Left cardiac atrium (tissue), 4 donors: ENCODE results near the gene CHRM4. TPM values are rescaled to one million over a fixed set of nuclear protein-coding genes. Genes with fewer than 3 reads are reported as not detected.
A peak's percentile ranks its signal among the peaks of the same experiment; 100 is the strongest.
"Not testable (repeated sequence)": the region's sequence is repeated elsewhere in the genome, so short reads cannot be mapped to it uniquely, and the experiment has no call there.

Source experiments
- ATAC-seq, 2 donors: fragments of 200-7000 bp; cut with Tn5 transposase; one replicate each; pipeline ENCODE4 v1.9.1; 2020; ENCODE audit warnings: mild to moderate bottlenecking in 2 of 2, moderate library complexity in 2 of 2
- DNase-seq: peaks from one replicate; pipeline ENCODE4 v3.0.0-alpha.2; 2020
- intact Hi-C, 2 donors: fragments of 100-400 bp; cut with DNase I; formaldehyde crosslinking; loops; one replicate each; pipeline versions ENCODE4 v1.14.1 to v1.15.1; 2022 to 2023
- total RNA-seq, 2 donors: library from RNA; stranded (reverse); fragmentation: NEBNext Ultra II Directional; extraction: Animal tissue kit (Norgen Biotek cat#: 25700); gene quantifications; one replicate each; pipeline ENCODE4 v1.2.1, GENCODE V29; 2021
- donor health status: DM: no; HTN: yes; CAD: no.
- donor health status: DM: no; HTN: yes; CAD: no; lungs with severe emphysema.
- donor health status: DM: yes; HTN: yes; CAD: no.
- donor health status: Dilated cardiomyopathy.

Gene CHRM4
- total RNA-seq, 2 donors from 2014 or later = 0.21 TPM; not detected in 1

- intact Hi-C loops = loop anchor here (5.0 to 10.0 kb wide), 2 partner anchors 152 to 239 kb away; no protein-coding TSS in a partner anchor
- DNase-seq (no peak), ATAC-seq (no peak)
Measured at GRCh38 chr11:46385169-46386004, 6.2 kb downstream of the CHRM4 start.

GRCh38 chr11:46383974-46384701, 7.4 kb downstream of the CHRM4 start:
- no peak for DNase-seq
- intact Hi-C loops = loop anchor here in 1 of 2 donors (10.0 kb wide), 1 partner anchor 241 kb away; no protein-coding TSS in a partner anchor
- no peak for ATAC-seq

DNA sequence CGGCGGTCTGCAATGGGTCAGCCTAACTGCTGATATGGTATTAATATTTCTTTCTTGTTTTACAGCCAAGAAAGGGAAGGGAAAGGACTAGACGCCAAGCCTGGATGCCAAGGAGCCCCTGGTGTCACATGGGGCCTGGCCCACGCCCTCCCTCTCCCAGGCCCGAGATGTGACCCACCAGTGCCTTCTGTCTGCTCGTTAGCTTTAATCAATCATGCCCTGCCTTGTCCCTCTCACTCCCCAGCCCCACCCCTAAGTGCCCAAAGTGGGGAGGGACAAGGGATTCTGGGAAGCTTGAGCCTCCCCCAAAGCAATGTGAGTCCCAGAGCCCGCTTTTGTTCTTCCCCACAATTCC, 8.2 kb downstream of the CHRM4 start:
- no peak for ATAC-seq
- intact Hi-C loops = loop anchor here in 1 of 2 donors (10.0 kb wide), 1 partner anchor 241 kb away; no protein-coding TSS in a partner anchor
- DNase-seq = no peak

- intact Hi-C loops = loop anchor here in 1 of 2 donors (10.0 kb wide), 1 partner anchor 242 kb away; no protein-coding TSS in a partner anchor
- no peak for ATAC-seq
Measured at GRCh38 chr11:46382646-46383403, 8.8 kb downstream of the CHRM4 start.

DNA sequence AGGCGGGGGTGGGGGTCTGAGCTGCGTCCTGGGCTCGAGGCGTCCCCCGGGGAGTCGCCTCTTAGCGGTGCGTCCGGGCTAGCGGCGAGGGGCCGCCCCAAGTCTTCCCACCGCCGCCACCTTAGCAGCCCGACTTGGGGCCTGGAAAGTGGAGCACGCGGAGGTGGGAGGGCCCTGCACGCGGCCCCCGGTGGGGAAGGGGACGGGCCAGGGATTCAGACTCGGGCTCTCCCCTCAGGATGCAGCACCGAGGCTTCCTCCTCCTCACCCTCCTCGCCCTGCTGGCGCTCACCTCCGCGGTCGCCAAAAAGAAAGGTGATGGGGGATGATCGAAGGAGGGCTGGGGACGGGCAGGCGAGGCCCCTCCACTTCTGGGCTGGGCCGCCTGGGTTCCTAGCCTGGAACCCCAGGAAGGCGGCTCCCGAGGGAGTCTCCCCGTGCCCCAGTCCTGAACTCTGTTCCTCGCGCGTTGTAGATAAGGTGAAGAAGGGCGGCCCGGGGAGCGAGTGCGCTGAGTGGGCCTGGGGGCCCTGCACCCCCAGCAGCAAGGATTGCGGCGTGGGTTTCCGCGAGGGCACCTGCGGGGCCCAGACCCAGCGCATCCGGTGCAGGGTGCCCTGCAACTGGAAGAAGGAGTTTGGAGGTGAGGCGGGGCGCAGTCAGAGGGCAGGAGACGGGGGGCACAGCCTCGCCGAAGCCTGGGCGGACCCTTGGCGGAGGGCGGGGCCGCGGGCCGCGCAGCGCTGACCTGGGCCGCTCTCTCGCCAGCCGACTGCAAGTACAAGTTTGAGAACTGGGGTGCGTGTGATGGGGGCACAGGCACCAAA, 9.5 kb downstream of the CHRM4 start:
- peak in 1 of 2 donors; percentile 6 for ATAC-seq
- DNase-seq = no peak
- intact Hi-C loops = loop anchor here in 1 of 2 donors (10.0 kb wide), 1 partner anchor 243 kb away; no protein-coding TSS in a partner anchor

More at GRCh38 chr11:46382646-46383403, 8.8 kb downstream of the CHRM4 start:
- no peak for DNase-seq

- intact Hi-C loops = loop anchor here in 1 of 2 donors (10.0 kb wide), 1 partner anchor 244 kb away; no protein-coding TSS in a partner anchor
- ATAC-seq (peak; percentile 12 to 29), DNase-seq (no peak)
Measured at GRCh38 chr11:46381048-46381818, 10.3 kb downstream of the CHRM4 start, which contains the start of gene MDK. Gene MDK (plus strand): TSS chr11:46381669. CDS start chr11:46382058, 389 bp downstream.

- intact Hi-C loops = loop anchor here in 1 of 2 donors (10.0 kb wide), 1 partner anchor 244 kb away; no protein-coding TSS in a partner anchor
- DNase-seq (peak; percentile 77), ATAC-seq (peak; percentile 50 to 65)
Measured at GRCh38 chr11:46380340-46381047, 11.1 kb downstream of the CHRM4 start.

- intact Hi-C loops = loop anchor here in 1 of 2 donors (10.0 kb wide), 1 partner anchor 245 kb away; no protein-coding TSS in a partner anchor
- DNase-seq = not testable (repeated sequence)
- ATAC-seq = peak in 1 of 2 donors; percentile 10
Measured at GRCh38 chr11:46379482-46380293, 11.9 kb downstream of the CHRM4 start.

DNA sequence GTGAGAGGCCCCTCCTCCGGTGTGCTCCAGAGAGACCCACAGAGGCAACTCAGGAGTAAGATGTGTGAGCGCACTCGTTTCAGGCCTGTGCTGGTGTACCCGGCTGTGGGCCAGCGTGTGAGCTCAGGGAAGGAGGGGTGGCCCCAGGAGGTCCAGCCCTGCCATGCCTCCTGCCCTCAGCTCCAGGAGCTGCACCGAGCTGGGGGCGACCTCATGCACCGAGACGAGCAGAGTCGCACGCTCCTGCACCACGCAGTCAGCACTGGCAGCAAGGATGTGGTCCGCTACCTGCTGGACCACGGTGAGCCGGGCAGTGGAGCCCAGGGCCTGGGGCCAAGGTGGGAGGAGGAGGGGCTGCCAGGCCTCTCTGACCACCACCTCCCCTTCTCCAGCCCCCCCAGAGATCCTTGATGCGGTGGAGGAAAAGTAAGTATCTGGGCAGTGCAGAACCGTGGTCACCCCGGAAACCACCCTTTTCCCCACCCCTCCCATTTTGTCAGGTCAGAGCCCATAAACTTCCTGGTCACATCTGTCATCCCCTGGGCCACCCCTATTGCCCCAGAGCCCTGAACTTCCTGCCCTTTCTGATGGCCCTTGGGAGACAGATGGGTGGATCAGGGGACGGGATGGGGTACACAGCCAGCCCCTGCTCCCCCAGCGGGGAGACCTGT, 12.6 kb downstream of the CHRM4 start:
- intact Hi-C loops = no loop called here
- DNase-seq (no peak), ATAC-seq (no peak)

DNA sequence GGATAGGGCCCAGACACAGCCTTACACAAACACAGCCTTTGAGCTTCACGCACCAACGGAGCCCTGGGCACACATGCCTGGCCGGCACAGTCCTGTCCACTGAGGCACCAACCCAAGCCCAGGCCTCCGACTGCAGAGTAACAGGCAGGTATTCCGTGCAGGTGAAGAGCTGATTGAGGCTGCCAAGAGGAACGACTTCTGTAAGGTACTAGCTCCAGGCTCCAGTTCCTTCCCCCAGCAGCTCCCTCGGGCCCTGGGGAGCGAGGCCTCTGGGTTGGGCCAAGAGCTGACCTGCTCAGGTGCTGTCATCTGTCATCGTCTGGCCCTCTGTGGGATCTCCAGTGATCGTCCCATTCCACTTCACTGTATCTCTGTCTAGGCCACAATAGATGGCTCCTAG, 13.3 kb downstream of the CHRM4 start:
- DNase-seq (no peak), ATAC-seq (no peak)
- intact Hi-C loops = no loop called here

- intact Hi-C loops = no loop called here
- no peak for ATAC-seq
- no peak for DNase-seq
Measured at GRCh38 chr11:46377831-46378230, 13.7 kb downstream of the CHRM4 start.

DNA sequence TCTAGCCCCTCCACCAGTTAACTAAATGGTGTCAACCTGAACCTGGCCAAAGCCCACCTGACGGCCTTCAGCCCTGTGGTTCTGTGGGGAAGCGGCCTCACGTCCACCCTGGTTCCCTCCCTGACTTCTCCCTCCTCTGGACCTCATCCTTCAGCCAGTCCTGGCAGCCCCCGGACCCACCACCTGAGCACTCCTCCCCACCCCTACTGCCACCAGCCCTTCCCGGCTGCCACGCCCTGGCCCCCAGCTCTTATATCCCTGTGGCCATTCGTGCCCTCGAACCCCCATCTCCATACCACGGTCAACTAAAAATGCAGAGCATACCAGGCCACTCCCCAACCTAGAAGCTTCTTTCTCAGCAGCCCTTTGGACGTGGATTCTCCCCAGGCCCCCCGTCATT, 14.3 kb downstream of the CHRM4 start:
- ATAC-seq (no peak), DNase-seq (no peak)
- intact Hi-C loops = no loop called here

- DNase-seq = no peak
- intact Hi-C loops = no loop called here
- ATAC-seq = no peak
Measured at GRCh38 chr11:46376258-46377050, 15.1 kb downstream of the CHRM4 start.

DNA sequence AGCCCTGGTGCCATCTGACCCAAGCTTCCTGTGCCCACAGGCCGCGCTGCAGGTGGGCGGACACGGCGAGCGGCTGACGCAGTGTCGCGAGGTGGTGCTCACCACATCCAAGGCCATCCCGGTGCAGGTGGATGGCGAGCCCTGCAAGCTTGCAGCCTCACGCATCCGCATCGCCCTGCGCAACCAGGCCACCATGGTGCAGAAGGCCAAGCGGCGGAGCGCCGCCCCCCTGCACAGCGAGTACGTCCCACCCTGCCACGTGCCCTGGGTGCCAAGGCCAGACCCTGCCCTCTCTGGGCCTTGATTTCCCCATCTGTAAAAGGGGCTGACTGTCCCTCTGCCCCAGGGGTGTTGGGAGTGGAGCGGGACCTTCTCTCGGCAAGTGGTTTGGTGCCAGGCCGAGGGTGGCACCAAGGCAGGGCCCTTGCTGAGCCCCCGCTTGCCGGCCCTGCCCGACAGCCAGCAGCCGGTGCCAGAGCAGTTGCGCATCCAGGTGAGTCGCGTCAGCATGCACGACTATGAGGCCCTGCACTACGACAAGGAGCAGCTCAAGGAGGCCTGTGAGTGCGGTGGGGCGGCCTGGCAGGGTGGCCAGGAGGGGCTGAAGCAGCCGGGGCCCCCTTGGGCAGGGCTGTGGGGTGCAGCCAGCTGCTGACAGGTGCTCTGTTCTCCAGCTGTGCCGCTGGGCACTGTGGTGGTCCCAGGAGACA, 16.0 kb downstream of the CHRM4 start:
- ATAC-seq (no peak), DNase-seq (no peak)

More for the DNA sequence above, 16.0 kb downstream of the CHRM4 start:
- intact Hi-C loops = no loop called here
